Stimulated activated CD8-positive, alpha-beta memory T cell treated with anti-CD3 and anti-CD28 coated beads, Interleukin-15, amount 100 ng/mL, for 1 hour (primary cell): ENCODE data around the gene BICC1.

Experiments
- DNase-seq: peaks from one replicate; pipeline ENCODE4 v3.0.0-alpha.2; 2020; ENCODE audit warnings: low read depth

The BICC1 gene

GRCh38 chr10:58824396-58824795 is 311.7 kb downstream of the BICC1 start:
- no peak for DNase-seq

GRCh38 chr10:58826694-58827093 is 314.0 kb downstream of the BICC1 start:
- no peak for DNase-seq

GRCh38 chr10:58827381-58827780 is 314.7 kb downstream of the BICC1 start:
- DNase-seq = no peak

- no peak for DNase-seq
Measured at GRCh38 chr10:58829839-58830238, 317.2 kb downstream of the BICC1 start.

GRCh38 chr10:58830697-58831096 is 318.0 kb downstream of the BICC1 start:
- no peak for DNase-seq

- no peak for DNase-seq
Measured at GRCh38 chr10:58833771-58834561, 321.3 kb downstream of the BICC1 start.

- DNase-seq = no peak
Measured at GRCh38 chr10:58836176-58836700, 323.6 kb downstream of the BICC1 start.

- DNase-seq = no peak
Measured at GRCh38 chr10:58836991-58837575, 324.4 kb downstream of the BICC1 start.

GRCh38 chr10:58837826-58838225 is 325.2 kb downstream of the BICC1 start:
- no peak for DNase-seq

GRCh38 chr10:58838561-58839208 is 326.0 kb downstream of the BICC1 start:
- DNase-seq = no peak

- no peak for DNase-seq
Measured at GRCh38 chr10:58839771-58840170, 327.1 kb downstream of the BICC1 start.

GRCh38 chr10:58840840-58841435 is 328.3 kb downstream of the BICC1 start:
- no peak for DNase-seq

GRCh38 chr10:58842860-58843376 is 330.2 kb downstream of the BICC1 start:
- DNase-seq = no peak

- DNase-seq = no peak
Measured at GRCh38 chr10:58843760-58844159, 331.1 kb downstream of the BICC1 start.

- DNase-seq = no peak
Measured at GRCh38 chr10:58844680-58845079, 332.0 kb downstream of the BICC1 start.

GRCh38 chr10:58846856-58847255 is 334.2 kb downstream of the BICC1 start:
- no peak for DNase-seq

GRCh38 chr10:58851606-58852005 is 338.9 kb downstream of the BICC1 start:
- no peak for DNase-seq

- no peak for DNase-seq
Measured at GRCh38 chr10:58853668-58854067, 341.0 kb downstream of the BICC1 start.

GRCh38 chr10:58854811-58855210 is 342.1 kb downstream of the BICC1 start:
- no peak for DNase-seq

GRCh38 chr10:58856508-58857240 is 344.0 kb downstream of the BICC1 start:
- no peak for DNase-seq

- DNase-seq = no peak
Measured at GRCh38 chr10:58857251-58857805, 344.7 kb downstream of the BICC1 start.
